Measurements from ENCODE around the gene TGFBR2. TPM values are rescaled to one million over a fixed set of nuclear protein-coding genes. Genes with fewer than 3 reads are reported as not detected.

The TGFBR2 gene
- total RNA-seq, 2 donors from 2014 or later, result 91.8 to 143 TPM

- intact Hi-C loops (cut with DNase I), result no loop called here
- DNase-seq, result no peak
- Histone ChIP-seq H3K4me1 (peaks cover 19% of the 10 kb centered on the region), H3K4me3 (no peak overlapping the region), H3K27me3 (no peaks in the 10 kb centered on the region), H3K9me3 (no peaks in the 10 kb centered on the region), H3K27ac (peak overlapping the region in 1 of 4 donors; percentile 67), H3K36me3 (replicated peaks in 1 of 2; ENCODE audit: insufficient read depth in 1 of 2, low read depth in 2 of 2) (peaks cover 0 to 9% of the 10 kb centered on the region in 2 donors)
- WGBS, 2 donors, result 89 to 95% methylated on average over 3 of the region's 3 CpGs
- no peak for ATAC-seq
- TF ChIP-seq CTCF (IDR thresholded peaks at IDR 0.05), result no peak
- no peak for TF ChIP-seq POLR2A (IDR thresholded peaks at IDR 0.05)
Measured at GRCh38 chr3:30660136-30660535, 53.7 kb downstream of the TGFBR2 start.

GRCh38 chr3:30660656-30661055 is 54.3 kb downstream of the TGFBR2 start:
- H3K4me1 ChIP-seq, result peaks cover 19% of the 10 kb centered on the region
- no peaks in the 10 kb centered on the region for H3K9me3 ChIP-seq
- intact Hi-C loops (cut with DNase I), result no loop called here
- H3K27ac ChIP-seq, result no peak overlapping the region
- TF ChIP-seq POLR2A (IDR thresholded peaks at IDR 0.05), result no peak
- no peak for TF ChIP-seq CTCF (IDR thresholded peaks at IDR 0.05)
- no peak overlapping the region for H3K4me3 ChIP-seq
- peaks cover 0 to 9% of the 10 kb centered on the region in 2 donors for H3K36me3 ChIP-seq (replicated peaks in 1 of 2; ENCODE audit: insufficient read depth in 1 of 2, low read depth in 2 of 2)
- 79 to 94% methylated on average over 3 of the region's 3 CpGs for WGBS, 2 donors
- ATAC-seq, result no peak
- DNase-seq, result no peak
- no peaks in the 10 kb centered on the region for H3K27me3 ChIP-seq

- no peak for DNase-seq
- no peak for TF ChIP-seq POLR2A (IDR thresholded peaks at IDR 0.05)
- no peak for TF ChIP-seq CTCF (IDR thresholded peaks at IDR 0.05)
- no peak overlapping the region for H3K27ac ChIP-seq
- H3K27me3 ChIP-seq, result no peaks in the 10 kb centered on the region
- H3K4me3 ChIP-seq, result no peak overlapping the region
- H3K36me3 ChIP-seq (replicated peaks in 1 of 2; ENCODE audit: insufficient read depth in 1 of 2, low read depth in 2 of 2), result peaks cover 0 to 9% of the 10 kb centered on the region in 2 donors
- peaks cover 19% of the 10 kb centered on the region for H3K4me1 ChIP-seq
- ATAC-seq, result no peak
- no peaks in the 10 kb centered on the region for H3K9me3 ChIP-seq
- intact Hi-C loops (cut with DNase I), result no loop called here
- WGBS, 2 donors, result 88 to 95% methylated on average over 2 of the region's 2 CpGs
Measured at GRCh38 chr3:30661098-30661873, 54.9 kb downstream of the TGFBR2 start.

- intact Hi-C loops (cut with DNase I), result no loop called here
- no peak for TF ChIP-seq CTCF (IDR thresholded peaks at IDR 0.05)
- TF ChIP-seq POLR2A (IDR thresholded peaks at IDR 0.05), result no peak
- ATAC-seq (no peak), DNase-seq (no peak)
- peaks cover 0 to 7% of the 10 kb centered on the region in 2 donors for H3K36me3 ChIP-seq (replicated peaks in 1 of 2; ENCODE audit: insufficient read depth in 1 of 2, low read depth in 2 of 2)
- H3K27me3 ChIP-seq, result no peaks in the 10 kb centered on the region
- no peaks in the 10 kb centered on the region for H3K9me3 ChIP-seq
- WGBS, 2 donors, result 62 to 72% methylated on average over 3 of the region's 3 CpGs
- peaks cover 16% of the 10 kb centered on the region for H3K4me1 ChIP-seq
- H3K4me3 ChIP-seq, result no peak overlapping the region
- no peak overlapping the region for H3K27ac ChIP-seq
Measured at GRCh38 chr3:30662836-30663235, 56.4 kb downstream of the TGFBR2 start.
